Measurements from ENCODE around the gene ANKRD24.

GRCh38 chr19:4183967-4184717 lies 1.7 kb downstream of the ANKRD24 start:
- TF ChIP-seq, protein P1, sequence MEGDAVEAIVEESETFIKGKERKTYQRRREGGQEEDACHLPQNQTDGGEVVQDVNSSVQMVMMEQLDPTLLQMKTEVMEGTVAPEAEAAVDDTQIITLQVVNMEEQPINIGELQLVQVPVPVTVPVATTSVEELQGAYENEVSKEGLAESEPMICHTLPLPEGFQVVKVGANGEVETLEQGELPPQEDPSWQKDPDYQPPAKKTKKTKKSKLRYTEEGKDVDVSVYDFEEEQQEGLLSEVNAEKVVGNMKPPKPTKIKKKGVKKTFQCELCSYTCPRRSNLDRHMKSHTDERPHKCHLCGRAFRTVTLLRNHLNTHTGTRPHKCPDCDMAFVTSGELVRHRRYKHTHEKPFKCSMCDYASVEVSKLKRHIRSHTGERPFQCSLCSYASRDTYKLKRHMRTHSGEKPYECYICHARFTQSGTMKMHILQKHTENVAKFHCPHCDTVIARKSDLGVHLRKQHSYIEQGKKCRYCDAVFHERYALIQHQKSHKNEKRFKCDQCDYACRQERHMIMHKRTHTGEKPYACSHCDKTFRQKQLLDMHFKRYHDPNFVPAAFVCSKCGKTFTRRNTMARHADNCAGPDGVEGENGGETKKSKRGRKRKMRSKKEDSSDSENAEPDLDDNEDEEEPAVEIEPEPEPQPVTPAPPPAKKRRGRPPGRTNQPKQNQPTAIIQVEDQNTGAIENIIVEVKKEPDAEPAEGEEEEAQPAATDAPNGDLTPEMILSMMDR (IDR thresholded peaks at IDR 0.05) = no peak
- no peak for TF ChIP-seq EP300 (IDR thresholded peaks at IDR 0.05)

Data from tibial nerve (tissue), 4 donors.